NCI-H1092 (cell line): ENCODE measurements around the gene TCF7.

Experiments
- DNase-seq: peaks from one replicate; lab custom pipeline; 2025; lab: John Stamatoyannopoulos, UW

Gene TCF7

DNA sequence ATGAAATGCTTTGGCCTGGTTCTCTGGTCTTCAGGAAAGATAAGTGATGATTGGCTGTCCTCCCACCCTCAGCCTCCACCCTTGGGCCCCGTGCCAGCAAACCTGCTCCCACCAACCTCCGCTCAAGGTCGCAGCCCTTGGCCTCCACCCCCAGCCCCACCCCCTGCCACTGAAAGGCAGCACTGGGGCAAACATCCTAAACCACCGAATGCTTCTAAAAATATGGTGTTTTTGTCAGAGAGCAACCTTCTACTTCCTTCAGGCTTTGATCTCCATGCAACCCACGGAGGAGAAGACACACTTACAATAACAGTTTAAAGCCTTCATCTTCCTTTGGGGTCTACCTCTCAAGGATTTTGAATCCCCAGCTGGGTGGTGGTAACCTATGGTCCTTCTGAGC lies 24.0 kb upstream of the TCF7 start:
- no peak for DNase-seq

DNA sequence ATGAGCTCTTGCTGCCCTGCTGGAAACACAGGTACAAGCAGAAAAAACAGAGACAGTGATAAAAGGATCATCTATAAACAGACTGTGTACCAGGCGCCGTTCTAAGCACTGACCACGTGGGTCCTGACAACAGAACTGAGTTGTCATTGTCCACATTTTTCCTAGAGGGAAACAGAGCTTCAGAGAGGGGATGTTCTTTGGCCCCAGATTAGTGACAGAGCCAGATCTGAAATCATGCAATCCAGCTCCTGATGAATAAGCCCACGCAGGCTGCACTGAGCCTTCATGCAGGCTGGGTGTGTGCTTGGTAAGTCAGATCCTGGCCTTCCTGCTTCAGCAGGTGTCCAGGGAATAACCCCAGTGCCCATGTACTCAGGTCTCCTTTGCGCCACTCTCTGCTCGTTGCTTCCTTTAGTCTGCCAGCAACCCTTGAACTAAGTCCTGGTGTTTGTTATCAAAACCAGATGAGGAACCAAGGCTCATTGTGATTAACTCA lies 22.8 kb upstream of the TCF7 start:
- DNase-seq = no peak

DNA sequence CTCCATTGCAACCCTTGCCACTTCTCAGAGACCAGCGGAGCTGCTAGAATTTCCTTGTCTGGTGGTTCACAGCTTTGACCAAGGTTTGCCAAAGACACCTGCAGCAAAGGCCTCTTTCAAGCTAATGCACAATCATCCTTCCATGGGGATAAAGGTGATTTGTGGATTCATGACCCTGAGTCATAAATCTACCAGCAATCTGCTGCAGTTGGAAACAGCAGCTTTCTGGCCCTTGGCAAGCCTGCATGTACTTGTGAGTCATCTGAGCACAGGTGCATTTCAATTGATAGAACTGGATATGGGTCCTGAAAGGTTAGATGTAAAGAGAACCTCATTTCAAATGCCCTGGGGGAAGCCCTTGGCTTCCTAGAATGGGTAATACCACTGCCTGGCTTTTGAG lies 21.6 kb upstream of the TCF7 start:
- DNase-seq = no peak

DNA sequence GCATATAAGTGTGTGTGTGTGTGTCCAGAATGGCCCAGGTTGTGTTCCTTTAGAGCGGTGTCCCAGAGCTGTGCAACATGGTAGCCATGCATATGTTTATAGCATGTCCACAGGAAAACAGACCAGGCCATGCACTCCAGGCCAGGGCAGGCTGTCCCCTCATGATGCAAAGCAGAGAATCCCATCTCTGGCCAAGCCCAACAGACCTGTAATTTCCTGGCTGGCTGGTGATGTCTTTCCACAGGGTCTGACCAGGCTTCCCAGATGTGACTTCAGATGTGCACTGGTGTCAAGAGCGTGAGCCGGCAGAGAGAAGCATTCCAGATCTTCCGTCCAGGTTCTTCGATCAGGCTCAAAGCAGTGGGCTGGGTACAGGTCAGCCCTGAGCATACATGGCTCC lies 21.1 kb upstream of the TCF7 start:
- no peak for DNase-seq

DNA sequence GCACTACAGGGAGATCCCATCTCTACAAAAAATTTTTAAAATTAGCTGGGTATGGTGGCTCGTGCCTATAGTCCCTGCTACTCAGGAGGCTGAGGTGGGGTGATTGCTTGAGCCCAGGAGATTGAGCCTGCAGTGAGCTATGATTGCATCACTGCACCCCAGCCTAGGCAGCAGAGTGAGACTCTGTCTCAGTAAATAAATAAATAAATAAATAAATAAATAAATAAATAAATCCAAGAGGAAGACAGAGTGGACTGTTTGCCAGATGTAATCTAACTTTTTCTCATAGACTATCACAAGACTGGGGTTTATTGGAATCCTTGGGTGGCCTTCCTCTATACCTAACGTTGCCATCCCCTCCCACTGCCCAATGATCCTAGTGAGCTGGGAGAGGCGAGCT lies 19.2 kb upstream of the TCF7 start:
- no peak for DNase-seq

GRCh38 chr5:134095887-134096589 lies 18.4 kb upstream of the TCF7 start:
- no peak for DNase-seq

- no peak for DNase-seq
These were observed 17.2 kb upstream of the TCF7 start for GRCh38 chr5:134097211-134097749.

DNA sequence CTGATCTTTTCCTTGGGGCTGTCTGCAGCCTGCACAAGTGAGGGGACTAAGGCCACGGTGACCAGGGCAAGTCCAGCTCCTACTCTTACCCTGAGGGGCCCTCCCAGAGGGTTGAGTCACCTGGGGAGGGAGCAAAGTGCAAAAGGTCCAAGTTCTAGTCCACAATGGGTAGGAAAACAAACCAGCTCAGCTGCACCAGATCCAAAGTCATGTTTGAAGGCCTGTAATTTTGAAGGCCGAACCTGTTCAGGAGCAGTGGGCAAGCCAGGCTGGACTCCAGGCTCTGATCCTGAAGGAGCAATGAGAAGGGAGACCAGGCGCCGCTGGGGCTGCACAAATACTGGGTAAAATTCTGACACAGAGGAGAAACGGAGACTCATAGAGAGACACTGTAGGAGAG lies 15.8 kb upstream of the TCF7 start:
- DNase-seq = no peak

DNA sequence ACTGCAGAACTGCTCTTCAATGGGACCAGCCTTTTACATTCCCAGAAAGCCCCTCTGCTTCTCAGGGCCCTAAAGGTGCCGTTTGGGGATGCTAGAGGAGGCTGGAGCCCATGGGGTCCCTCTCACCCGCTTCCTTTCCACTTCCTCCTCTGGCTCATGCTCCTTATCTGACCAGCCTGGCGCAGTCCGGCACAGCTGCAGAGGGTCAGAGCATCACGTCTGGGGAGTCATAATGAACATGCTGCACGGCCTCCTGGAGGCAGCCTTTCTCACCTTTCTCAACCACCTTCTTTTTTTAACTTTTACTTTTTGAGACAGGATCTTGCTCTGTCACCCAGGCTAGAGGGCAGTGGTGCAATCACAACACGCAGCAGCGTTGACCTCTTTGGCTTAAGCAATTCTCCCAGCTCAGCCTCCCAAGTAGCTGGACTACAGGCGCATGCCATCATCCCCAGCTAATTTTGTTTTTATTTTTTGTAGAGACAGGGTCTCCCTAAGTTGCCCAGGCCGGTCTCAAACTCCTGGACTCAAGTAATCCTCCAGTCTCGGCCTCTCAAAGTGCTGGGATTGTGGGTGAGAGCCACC lies 15.1 kb upstream of the TCF7 start:
- DNase-seq = no peak

DNA sequence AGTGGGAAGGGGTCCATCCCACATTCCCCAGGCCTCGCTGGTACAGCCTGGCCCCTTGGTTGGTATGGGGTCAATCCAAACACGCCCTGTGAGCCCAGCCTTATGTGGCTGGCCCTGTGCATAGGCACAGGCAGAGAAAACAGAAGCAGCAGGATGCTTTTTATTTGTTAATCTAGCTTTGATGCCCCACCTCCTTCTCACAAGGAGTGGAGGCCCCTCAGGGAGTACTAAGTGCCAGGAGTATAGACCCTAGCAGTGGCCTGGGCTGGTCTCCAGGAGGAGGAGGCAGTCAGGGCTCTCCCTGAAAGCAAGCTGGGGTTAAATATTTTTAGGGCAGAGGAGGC lies 14.6 kb upstream of the TCF7 start:
- no peak for DNase-seq

DNA sequence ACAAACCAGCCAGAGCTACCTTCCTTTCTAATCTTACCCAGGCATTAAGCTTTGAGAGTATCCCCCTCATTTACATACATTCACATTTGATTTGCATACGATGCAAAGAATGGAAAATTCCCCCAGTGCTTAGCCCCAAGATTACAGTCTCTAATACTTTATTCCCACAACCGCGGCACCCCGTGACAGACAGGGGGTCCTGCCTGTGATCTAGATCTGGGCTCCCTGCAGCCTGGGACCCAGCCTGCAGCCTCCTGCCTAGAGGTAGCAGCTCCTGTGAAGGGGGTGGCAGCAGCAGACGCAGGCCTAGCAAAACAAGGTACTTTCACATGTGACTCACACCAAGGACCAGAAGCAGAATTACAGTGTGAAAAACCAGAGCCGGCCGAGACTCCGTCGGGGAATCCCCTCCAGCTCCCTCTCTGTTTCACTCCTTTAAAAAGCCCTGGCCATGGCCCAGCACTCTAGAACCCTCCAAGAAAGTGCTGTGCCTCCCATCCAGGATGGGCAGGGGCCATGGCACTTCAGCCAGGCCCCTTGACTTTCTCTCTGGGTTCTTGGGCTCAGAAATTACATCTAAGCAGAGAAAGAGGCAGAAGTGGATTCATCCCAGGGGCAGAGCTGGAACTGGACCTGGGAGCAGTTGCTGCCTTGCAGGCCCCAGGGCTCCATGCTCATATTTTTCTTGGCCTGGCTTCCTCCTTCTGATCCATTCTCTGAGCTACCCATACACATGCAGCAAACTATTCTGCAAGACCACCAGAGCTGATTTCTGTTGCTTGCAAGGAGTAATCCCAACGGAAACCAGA lies 14.0 kb upstream of the TCF7 start:
- DNase-seq = no peak

- no peak for DNase-seq
These were observed 12.6 kb upstream of the TCF7 start for GRCh38 chr5:134101686-134102439.

DNA sequence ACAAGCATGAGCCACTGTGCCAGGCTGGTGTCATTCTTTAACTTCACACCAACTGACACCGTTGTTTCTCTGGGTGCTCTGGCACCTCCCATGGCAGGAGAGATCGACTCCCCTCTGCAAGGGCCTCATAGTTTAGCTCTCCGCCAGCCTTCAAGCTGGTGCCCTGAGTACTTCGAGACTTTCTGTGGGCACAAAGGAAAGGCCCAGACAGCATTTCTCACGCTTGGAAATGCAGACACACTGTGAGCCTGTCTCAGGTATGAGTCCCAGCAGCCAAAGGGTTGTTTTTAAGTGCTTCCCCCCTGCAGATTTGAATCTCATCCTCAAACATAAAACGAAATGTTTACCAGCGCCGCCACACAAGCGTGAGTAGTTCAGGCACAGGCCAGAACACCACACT lies 11.1 kb upstream of the TCF7 start:
- no peak for DNase-seq

- no peak for DNase-seq
These were observed 10.4 kb upstream of the TCF7 start for GRCh38 chr5:134103998-134104654.

DNA sequence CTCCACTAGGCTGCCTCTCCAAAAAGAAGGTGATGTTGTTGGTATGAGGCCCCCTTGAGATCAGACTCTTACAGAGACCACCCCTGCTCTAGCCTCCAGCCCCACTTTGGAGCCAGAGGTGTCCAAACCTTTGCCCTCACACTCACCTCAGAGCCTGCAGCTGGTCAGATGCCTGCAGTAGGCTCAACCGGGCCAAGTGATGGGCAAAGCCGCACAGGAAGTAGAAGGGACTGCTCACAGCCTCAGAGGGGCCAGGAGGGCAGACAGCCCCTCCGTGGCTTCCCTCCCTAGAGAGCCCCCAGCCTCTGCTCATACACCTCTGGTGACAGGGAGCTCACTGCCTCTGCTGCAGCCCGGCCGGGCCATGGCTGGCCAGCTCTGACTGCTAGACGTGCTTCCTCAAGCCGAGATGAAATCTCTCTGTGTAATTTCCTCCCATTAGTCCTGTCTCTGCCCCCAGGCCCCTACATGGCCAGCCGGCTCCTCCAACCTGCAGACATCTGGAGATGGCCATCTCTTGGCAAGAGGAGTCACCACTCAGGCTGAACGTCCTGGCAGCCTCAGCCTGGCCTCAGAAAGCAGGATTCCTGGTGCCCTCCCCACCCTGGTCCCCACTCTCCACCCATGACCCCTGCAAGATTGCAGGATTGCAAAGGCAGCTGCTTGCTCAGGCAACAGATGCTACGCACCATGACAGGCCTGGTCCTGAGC lies 7.3 kb upstream of the TCF7 start:
- DNase-seq = no peak

GRCh38 chr5:134107779-134108178 lies 6.7 kb upstream of the TCF7 start:
- no peak for DNase-seq

DNA sequence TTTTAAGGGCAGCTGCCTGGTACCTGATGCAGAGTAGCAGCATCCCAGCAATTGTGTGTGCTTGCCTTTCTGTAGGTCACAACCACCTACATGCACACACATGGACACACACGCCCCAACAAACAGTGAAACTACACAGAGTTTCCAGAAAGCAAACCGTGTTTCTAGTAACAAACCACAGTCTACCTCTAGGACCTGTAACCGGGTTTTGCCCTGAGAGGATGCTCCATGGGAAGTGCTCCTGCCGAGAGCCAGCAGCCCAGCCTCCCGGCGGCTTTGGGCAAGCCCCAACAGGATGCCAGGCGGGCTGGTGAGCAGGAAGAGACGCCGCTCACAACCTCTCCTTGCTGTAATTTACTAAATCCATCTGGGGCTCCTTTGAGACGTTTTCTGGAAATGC lies 4.1 kb upstream of the TCF7 start:
- no peak for DNase-seq

DNA sequence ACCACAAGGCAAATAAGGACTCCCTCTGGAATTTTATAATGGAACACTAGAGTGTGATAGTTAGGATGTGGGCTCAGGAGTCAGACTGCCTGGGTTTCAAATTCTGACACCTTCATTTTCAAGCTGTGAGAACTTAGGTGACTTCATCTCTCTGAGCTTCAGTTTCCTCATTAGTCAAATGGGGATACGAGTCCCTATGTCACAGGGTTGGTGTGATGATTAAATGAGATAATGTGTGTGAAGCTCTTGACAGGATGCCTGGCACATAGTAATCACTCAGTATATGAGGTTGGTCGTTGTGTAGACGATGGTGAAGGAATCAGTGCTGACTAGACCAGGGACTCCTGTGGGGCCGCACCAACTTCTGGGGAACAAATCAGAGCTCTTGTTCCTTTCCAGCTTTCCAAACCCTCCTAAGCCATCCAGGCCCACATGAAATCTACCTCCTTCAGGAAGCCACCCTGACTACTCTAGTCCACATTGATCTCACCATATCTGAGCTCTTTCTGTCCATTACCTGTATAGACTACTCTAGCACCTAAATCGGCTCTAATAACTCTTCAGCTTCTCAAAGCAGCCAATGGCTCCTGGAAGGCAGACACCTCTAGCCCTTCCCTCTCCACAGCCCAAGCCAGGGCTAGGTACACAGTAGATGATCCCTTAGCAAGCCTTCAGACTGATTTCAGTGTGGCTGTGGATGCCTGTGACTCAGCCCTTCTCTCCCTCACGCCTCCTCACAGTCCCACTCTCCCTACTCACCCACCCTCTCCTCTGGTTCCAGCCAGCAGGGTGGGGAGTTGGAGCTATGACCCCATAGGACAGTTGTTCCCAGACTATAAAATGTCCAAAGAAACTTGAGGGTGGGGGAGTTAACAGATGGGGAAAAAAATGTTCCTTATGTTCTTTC lies 2.5 kb upstream of the TCF7 start:
- no peak for DNase-seq

GRCh38 chr5:134112726-134113362 lies 1.6 kb upstream of the TCF7 start:
- no peak for DNase-seq
